LNCaP clone FGC (cell line): ENCODE data around the gene APOL2.
"Not testable (repeated sequence)": the region's sequence is repeated elsewhere in the genome, so short reads cannot be mapped to it uniquely, and the experiment has no call there.

Experiments used
- DNase-seq: peaks from one replicate; pipeline ENCODE4 v3.0.0-alpha.2; 2011; ENCODE audit warnings: low read depth
- H3K4me3 ChIP-seq: 2 replicates; pipeline ENCODE4 v1.5.1; 2011; ENCODE audit warnings: mild to moderate bottlenecking, low read depth, low read length, control low read depth
- CTCF ChIP-seq: IDR thresholded peaks from 2 replicates; pipeline ENCODE4 v1.5.1; 2012; ENCODE audit warnings: mild to moderate bottlenecking; ENCODE audit not compliant: control insufficient read depth, insufficient read depth; ENCODE audit errors: extremely low read depth

Gene APOL2

GRCh38 chr22:36234213-36234612 lies 5.1 kb downstream of the APOL2 start:
- DNase-seq, result no peak
- H3K4me3 ChIP-seq, result no peak overlapping the region
- TF ChIP-seq CTCF, result no peak

GRCh38 chr22:36233796-36234195 lies 5.5 kb downstream of the APOL2 start:
- no peak for DNase-seq
- TF ChIP-seq CTCF, result no peak
- no peak overlapping the region for H3K4me3 ChIP-seq

- H3K4me3 ChIP-seq, result no peak overlapping the region
- no peak for DNase-seq
- TF ChIP-seq CTCF, result no peak
Measured at GRCh38 chr22:36232715-36233401, 6.5 kb downstream of the APOL2 start.

- not testable (repeated sequence) for DNase-seq, H3K4me3 ChIP-seq
Measured at GRCh38 chr22:36231051-36231450, 8.3 kb downstream of the APOL2 start.

- not testable (repeated sequence) for H3K4me3 ChIP-seq, DNase-seq
Measured at GRCh38 chr22:36229649-36230048, 9.7 kb downstream of the APOL2 start.

GRCh38 chr22:36228944-36229343 lies 10.4 kb downstream of the APOL2 start:
- no peak for TF ChIP-seq CTCF
- no peak for DNase-seq
- H3K4me3 ChIP-seq, result no peak overlapping the region

GRCh38 chr22:36228369-36228768 lies 11.0 kb downstream of the APOL2 start:
- DNase-seq, H3K4me3 ChIP-seq: not testable (repeated sequence)

- TF ChIP-seq CTCF, result no peak
- DNase-seq, result no peak
- no peak overlapping the region for H3K4me3 ChIP-seq
Measured at GRCh38 chr22:36227806-36228205, 11.5 kb downstream of the APOL2 start.
